GM19467 (cell line): ENCODE data around the gene KSR2.

ENCODE experiments used
- ATAC-seq: cut with Tn5 transposase; IDR thresholded peaks from one replicate; pipeline ENCODE4 v1.9.1; 2021; ENCODE audit warnings: mild to moderate bottlenecking, moderate library complexity; ENCODE audit not compliant: unreplicated experiment

Gene KSR2

DNA sequence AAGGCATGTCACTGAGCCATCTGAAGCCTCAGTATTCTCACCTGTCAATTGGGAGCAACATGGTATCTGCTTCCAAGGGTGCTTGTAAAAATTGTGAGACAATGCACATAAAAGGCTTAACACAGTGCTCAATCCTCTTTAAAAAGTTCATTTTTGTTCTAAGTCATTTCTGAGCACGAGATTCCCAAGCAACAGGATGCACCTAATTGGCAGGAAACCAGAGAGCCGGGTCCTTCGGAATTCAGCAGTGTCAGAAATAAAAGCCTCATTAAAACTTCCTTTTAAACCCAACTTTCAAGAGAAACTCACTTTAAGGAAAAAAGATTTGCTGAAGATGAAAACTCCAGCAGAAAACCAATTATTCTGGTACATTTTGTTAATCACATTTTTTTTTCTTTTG is 494.9 kb downstream of the KSR2 start:
- ATAC-seq = no peak

DNA sequence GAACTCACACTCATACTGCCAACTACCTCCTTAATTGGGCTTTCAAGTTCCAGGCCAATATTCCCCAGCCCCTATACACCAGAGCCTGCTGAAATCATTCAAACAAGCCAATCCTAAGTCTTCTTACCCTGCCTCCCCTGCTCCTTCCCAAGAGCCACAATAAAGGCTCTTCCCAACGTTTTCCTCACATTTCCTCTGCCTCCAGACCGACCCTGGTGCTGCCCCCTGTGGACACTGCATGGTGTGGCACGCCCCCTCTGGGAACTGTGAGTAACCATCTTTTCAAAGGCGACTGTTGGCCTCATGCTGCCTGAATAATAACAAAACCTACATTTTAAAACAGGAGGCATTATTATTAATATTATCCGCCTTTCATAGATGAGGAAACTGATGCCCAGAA is 495.8 kb downstream of the KSR2 start:
- ATAC-seq = no peak

DNA sequence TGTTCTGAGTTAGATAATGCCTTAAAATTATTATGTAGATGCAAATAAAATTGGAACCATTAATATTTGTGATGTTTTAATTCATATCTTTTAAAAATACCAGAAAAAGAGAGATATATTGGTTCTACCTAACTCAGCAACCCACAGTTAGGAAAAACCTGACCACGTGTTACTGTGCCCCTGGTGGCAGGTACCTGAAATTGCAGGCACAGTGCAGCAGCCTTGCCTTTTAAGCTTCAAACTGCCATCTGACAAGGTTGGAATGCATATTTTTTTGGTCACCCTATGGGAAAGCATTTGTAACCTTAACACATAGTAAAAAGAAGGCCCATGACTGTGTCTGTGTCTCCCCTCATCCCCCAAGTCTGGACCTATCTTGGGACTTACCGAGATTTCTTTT is 498.0 kb downstream of the KSR2 start:
- no peak for ATAC-seq

GRCh38 chr12:117469883-117470483 is 498.8 kb downstream of the KSR2 start:
- no peak for ATAC-seq

- no peak for ATAC-seq
Observed at GRCh38 chr12:117468016-117468415, 500.8 kb downstream of the KSR2 start.

GRCh38 chr12:117467588-117467987 is 501.2 kb downstream of the KSR2 start:
- no peak for ATAC-seq

DNA sequence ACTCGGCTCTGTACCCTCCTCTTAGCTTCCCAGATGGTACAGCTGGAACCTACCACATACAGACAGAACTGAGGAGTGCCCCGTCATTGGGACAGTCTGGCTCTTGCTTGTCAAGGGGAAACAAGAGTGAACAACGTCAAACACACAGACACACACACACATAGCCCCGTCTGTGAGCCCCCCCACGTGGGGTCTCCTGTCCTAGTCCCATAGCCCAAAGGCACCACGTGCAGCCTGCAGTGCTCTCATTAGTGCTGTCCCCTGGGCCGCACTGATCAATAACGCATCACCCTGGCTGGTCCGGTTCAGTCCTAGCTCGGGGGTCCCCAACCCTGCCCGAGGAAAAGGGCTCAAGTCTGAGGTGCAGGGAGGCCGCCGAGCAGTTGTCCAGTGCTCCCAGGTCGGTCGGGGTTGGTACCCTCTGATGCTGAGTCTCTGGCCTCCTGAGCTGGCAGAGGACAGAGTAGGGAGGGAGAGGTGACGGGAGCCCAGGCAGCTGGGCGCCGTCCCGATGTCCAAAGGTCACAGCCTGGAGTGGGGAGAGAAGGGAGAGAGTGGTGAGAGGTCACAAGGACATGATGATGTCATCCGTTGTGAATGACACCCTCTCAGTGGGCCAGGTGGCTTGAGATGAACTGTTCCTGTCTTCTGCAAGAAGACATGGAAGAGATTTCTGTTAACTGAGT is 502.0 kb downstream of the KSR2 start:
- ATAC-seq = no peak

GRCh38 chr12:117461732-117462131 is 507.1 kb downstream of the KSR2 start:
- no peak for ATAC-seq

DNA sequence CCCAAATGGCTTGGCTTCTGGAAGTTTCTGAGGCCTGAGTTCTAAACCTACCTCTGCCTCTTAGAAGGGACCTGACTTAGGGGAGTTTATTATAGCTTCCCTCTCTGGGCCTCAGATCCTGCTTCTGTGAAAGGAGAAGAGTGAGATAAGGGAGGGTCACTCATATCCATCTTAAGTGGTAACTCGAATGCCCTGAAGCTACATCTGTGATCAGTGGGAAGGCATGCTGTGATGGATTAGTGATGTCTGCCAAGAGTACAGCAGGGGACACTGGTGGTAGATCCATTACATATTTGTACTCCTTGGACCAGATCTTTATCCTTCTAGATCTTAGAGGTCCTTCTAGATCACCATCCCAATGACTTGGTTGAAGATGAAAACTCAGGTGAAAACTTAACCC is 509.6 kb downstream of the KSR2 start:
- ATAC-seq = no peak

DNA sequence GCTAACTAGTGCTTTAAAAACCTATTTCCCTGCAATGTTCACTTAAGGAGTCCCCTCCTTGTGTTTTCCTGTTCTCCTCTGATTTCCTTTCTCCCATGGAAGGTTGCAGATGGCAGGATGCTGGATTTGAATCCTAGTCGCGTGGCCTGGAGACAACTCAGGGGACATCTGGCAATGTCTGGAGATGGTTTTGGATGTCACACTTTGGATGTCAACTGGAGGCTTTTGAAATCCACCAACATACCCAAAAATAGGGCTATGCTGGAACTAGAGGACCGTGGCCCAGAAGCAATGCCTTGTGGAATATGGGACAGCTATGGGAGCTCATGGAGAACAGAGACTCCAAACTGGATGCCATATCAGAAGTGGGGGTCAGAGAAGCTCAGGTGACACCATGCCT is 511.6 kb downstream of the KSR2 start:
- ATAC-seq = no peak

DNA sequence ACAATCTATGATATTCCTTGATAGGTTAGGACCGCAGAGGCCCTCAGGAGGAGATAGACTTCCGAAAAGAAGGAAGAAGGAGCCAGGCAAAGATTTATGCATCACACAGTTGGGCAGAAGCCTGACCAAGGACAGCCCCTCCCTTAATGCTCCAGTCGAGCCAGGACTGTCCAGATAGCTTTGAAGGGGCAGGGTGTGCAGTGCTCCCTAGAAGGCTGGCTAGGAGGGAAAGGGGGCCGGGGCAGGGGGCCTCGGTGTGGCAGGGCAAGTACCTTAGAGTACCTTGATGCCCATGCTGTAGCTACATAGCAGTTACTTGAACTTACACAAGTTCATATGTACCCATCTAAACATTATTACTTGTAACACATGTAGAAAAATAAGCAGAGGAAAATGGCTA is 512.7 kb downstream of the KSR2 start:
- ATAC-seq = no peak

DNA sequence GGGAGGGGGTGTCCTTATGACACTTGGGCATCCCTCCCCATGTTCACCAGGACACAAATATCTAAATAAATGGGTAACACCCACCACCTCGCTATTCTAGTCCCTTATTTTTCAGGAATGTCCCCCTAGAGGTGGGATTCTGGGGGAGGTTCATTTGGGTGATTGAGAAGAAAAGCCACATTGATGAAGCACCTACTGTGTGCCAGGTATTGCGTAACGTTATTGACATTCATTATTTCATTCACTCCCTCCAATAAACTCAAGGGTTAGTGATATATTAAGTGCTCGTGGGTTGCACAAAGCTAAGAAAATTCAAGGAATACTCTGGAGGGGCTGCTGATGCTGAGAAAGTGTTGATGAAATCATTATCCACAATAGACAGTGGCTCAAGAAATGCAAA is 514.8 kb downstream of the KSR2 start:
- no peak for ATAC-seq

GRCh38 chr12:117452112-117452511 is 516.7 kb downstream of the KSR2 start:
- no peak for ATAC-seq

DNA sequence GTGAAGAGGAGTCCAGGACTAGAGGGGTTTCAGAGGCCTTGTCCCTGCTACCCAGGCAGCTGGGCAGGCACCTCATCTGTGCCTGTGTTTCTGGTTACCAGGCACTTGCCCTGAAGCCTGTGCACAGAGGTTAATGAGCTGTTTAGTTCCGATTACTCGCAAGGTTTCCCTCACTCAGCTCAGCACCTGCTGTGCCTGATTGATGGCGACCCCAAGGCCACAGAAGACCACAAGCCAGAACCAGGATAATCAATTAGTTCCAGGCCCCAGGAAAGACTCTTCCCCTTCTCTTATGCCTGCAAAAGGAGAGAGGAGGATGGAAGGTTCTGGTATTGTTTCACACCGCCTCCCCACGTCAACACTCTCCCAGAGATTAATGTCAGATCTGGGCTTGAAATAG is 518.6 kb downstream of the KSR2 start:
- ATAC-seq = no peak

DNA sequence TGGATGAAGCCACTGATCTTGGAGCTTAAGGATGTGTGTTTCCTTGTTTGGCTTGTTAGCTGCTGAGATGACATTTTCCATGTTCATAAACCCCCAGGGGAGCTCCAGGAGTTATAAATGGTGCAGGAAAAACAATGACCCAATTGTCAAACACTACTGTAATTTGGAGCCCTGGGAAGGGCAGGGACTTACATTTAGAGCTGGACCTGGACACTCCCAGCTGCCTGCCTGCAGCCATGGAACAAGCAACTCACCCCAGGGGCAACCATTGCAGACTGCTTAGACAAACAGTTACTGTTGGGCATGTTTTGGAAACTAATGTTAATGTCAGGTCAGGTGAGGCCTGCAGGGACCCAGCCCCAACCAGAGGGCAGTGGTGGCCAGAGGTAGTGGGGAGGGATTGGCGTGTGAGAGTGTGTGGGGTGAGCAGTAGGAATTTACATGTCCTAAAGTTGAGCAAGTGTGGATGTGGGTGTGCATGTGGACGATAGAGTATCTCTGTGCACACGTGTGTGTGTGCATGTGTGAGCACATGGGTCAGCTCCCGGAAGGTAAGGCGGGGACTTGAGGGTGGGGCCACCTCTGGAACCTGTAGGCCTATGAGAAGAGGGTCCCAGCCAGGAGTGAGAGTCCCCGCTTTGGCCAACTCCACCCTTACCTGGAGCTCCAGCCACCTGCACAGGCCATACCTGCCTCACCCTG is 521.0 kb downstream of the KSR2 start:
- no peak for ATAC-seq

- ATAC-seq = no peak
Observed at GRCh38 chr12:117444781-117445180, 524.0 kb downstream of the KSR2 start.

DNA sequence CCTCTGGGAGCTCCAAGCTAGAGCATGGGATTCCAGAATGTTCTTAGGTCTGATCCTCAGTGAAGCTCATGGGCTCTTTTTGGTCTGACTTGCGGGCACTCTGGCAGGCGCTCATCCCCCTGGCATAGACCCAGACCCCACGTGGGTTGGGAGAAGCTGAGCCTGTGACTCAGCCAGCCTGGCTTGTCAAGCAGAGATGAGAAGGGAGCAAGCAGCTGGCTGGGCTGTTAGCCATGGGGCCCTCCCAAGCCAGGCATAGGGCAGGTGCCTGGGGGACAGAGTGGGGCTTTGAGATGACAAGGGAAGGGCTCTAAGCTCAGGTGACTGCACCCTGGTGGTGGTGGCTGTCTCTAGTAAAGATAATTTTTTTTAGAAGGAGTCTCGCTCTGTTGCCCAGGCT is 527.0 kb downstream of the KSR2 start:
- no peak for ATAC-seq

DNA sequence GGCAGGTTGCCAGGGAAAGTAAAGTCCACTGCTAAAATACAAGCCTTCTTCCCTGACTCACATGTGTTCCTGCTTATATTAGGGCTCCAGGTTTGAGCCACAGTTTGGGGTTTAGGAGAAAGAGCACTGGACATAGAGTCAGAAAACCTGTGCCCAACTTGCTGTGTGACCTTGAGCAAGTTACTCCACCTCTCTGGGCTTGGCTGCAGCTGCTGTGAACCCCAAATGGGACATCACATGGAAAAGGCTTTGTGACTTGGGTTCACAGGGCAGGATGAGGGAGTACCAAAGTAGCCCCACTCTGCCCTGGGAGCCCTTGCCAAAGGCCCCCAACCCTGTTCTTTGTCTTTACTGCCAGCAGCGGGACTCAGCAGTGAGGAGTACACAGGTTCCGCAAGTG is 528.4 kb downstream of the KSR2 start:
- ATAC-seq = no peak

- no peak for ATAC-seq
Observed at GRCh38 chr12:117439531-117440001, 529.2 kb downstream of the KSR2 start.

GRCh38 chr12:117438809-117439208 is 530.0 kb downstream of the KSR2 start:
- ATAC-seq = no peak

DNA sequence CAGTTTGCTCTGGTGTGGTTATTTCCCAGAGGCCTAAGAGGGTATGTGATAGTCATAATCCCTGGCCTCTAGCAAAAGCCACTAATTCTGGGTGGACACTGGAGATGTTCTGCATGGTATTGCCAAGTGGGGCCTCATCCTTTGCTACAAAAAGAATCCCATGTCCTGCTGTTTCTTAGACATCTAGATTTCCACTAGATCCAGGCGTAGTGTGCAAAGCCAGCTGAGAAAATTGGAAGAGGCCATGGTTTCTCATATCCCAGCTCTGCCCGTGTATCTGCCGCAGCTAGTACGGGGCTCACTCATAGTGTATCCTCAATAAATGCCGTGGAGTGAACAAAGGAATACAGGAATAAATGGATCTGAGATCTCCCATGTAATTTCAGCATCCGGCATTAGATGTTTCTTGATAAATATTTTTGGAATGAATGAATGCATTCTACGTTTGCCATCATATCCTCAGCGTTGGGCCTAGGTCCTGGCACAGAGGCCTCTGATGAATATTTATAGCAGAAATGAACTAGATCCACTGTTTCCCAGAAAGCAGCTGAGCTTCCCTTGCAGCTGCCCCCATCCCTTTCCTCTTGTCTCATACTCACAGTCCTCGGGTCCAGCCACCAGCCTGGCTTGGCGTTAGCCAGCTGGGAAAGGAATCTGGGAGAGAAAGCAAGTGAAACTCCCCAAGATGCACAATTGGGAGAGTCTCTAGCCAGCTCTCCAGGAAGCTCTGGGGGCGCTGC is 531.1 kb downstream of the KSR2 start:
- ATAC-seq = no peak

GRCh38 chr12:117433878-117434277 is 534.9 kb downstream of the KSR2 start:
- ATAC-seq = no peak
